UCSD-AML1 (cell line): ENCODE measurements around the gene ACOXL.

Source experiments
- DNase-seq: peaks from one replicate; lab custom pipeline; 2025; ENCODE audit not compliant: unreplicated experiment; lab: John Stamatoyannopoulos, UW

ACOXL gene

GRCh38 chr2:111121028-111121827, 388.9 kb downstream of the ACOXL start:
- peak; percentile 71 for DNase-seq

GRCh38 chr2:111121828-111122630, 389.7 kb downstream of the ACOXL start:
- peak; percentile 86 for DNase-seq

- DNase-seq = no peak
These were observed 390.5 kb downstream of the ACOXL start for GRCh38 chr2:111122631-111123421.

- DNase-seq = no peak
These were observed 391.4 kb downstream of the ACOXL start for GRCh38 chr2:111123751-111124150.

- DNase-seq = no peak
These were observed 394.2 kb downstream of the ACOXL start for GRCh38 chr2:111126581-111126980.

GRCh38 chr2:111127351-111127750, 395.0 kb downstream of the ACOXL start:
- no peak for DNase-seq

- DNase-seq = no peak
These were observed 395.7 kb downstream of the ACOXL start for GRCh38 chr2:111128096-111128495.

GRCh38 chr2:111133603-111134002, 401.2 kb downstream of the ACOXL start:
- DNase-seq = no peak

GRCh38 chr2:111134055-111134454, 401.7 kb downstream of the ACOXL start:
- DNase-seq = no peak

GRCh38 chr2:111135237-111135909, 403.0 kb downstream of the ACOXL start:
- DNase-seq = no peak

- DNase-seq = peak; percentile 52
These were observed 403.5 kb downstream of the ACOXL start for GRCh38 chr2:111135910-111136297.

GRCh38 chr2:111138839-111139238, 406.5 kb downstream of the ACOXL start:
- DNase-seq = no peak

GRCh38 chr2:111139637-111140317, 407.4 kb downstream of the ACOXL start:
- DNase-seq = no peak

GRCh38 chr2:111140815-111141214, 408.4 kb downstream of the ACOXL start:
- no peak for DNase-seq

GRCh38 chr2:111142101-111142500, 409.7 kb downstream of the ACOXL start:
- no peak for DNase-seq

- no peak for DNase-seq
These were observed 410.9 kb downstream of the ACOXL start for GRCh38 chr2:111143107-111143842.

GRCh38 chr2:111143843-111144198, 411.4 kb downstream of the ACOXL start:
- no peak for DNase-seq

- no peak for DNase-seq
These were observed 412.9 kb downstream of the ACOXL start for GRCh38 chr2:111145103-111145760.

GRCh38 chr2:111145951-111146350, 413.6 kb downstream of the ACOXL start:
- no peak for DNase-seq
